ENCODE results near the gene TMEM42.
"Not testable (repeated sequence)": the region's sequence is repeated elsewhere in the genome, so short reads cannot be mapped to it uniquely, and the experiment has no call there.

The TMEM42 gene

GRCh38 chr3:44861412-44862225, at the start of gene TMEM42:
TMEM42 (plus strand) TSS chr3:44861912; CDS start chr3:44861925, 13 bp downstream.
- peak; percentile 87 for DNase-seq

GRCh38 chr3:44814751-44815150, 47.0 kb upstream of the TMEM42 start:
- DNase-seq: no peak

- DNase-seq: not testable (repeated sequence)
Measured at GRCh38 chr3:44816334-44816733, 45.4 kb upstream of the TMEM42 start.

GRCh38 chr3:44821206-44821605, 40.5 kb upstream of the TMEM42 start:
- not testable (repeated sequence) for DNase-seq

GRCh38 chr3:44825264-44825925, 36.3 kb upstream of the TMEM42 start:
- no peak for DNase-seq

- no peak for DNase-seq
Measured at GRCh38 chr3:44827196-44827595, 34.5 kb upstream of the TMEM42 start.

GRCh38 chr3:44831232-44831631, 30.5 kb upstream of the TMEM42 start:
- DNase-seq: no peak

- DNase-seq: no peak
Measured at GRCh38 chr3:44832032-44832431, 29.7 kb upstream of the TMEM42 start.

- DNase-seq: no peak
Measured at GRCh38 chr3:44832965-44833364, 28.7 kb upstream of the TMEM42 start.

GRCh38 chr3:44833394-44833793, 28.3 kb upstream of the TMEM42 start:
- no peak for DNase-seq

GRCh38 chr3:44835684-44836083, 26.0 kb upstream of the TMEM42 start:
- no peak for DNase-seq

GRCh38 chr3:44842376-44842775, 19.3 kb upstream of the TMEM42 start:
- DNase-seq: no peak

GRCh38 chr3:44845528-44846520, 15.9 kb upstream of the TMEM42 start:
- no peak for DNase-seq

GRCh38 chr3:44848634-44849033, 13.1 kb upstream of the TMEM42 start:
- DNase-seq: no peak

- not testable (repeated sequence) for DNase-seq
Measured at GRCh38 chr3:44856663-44857062, 5.0 kb upstream of the TMEM42 start.

- no peak for DNase-seq
Measured at GRCh38 chr3:44860117-44860516, 1.6 kb upstream of the TMEM42 start.

GRCh38 chr3:44862226-44862637, 520 bp downstream of the TMEM42 start:
- peak; percentile 23 for DNase-seq

GRCh38 chr3:44865272-44866035, 3.7 kb downstream of the TMEM42 start:
- DNase-seq: no peak

GRCh38 chr3:44867421-44868111, 5.9 kb downstream of the TMEM42 start:
- DNase-seq: no peak

- DNase-seq: no peak
Measured at GRCh38 chr3:44870375-44871061, 8.8 kb downstream of the TMEM42 start.

- DNase-seq: no peak
Measured at GRCh38 chr3:44874308-44874707, 12.6 kb downstream of the TMEM42 start, which contains the start of gene TGM4. TGM4 (plus strand) TSS chr3:44874608; CDS start chr3:44874679, 71 bp downstream.
